Measurements from ENCODE around the gene TTC32.
A peak's percentile ranks its signal among the peaks of the same experiment; 100 is the strongest.

The TTC32 gene

GRCh38 chr2:19916385-19916950, 14.7 kb upstream of the TTC32 start:
- no peak overlapping the region for H3K4me3 ChIP-seq (replicated peaks; ENCODE audit: low read depth, low read length)
- no peak for DNase-seq (ENCODE audit: extremely low read depth, low read depth)
- no peak for TF ChIP-seq CTCF (IDR thresholded peaks at IDR 0.05; ENCODE audit: low read depth, low read length, missing control alignments)

- DNase-seq (ENCODE audit: extremely low read depth, low read depth): no peak
- H3K4me3 ChIP-seq (replicated peaks; ENCODE audit: low read depth, low read length): no peak overlapping the region
- no peak for TF ChIP-seq CTCF (IDR thresholded peaks at IDR 0.05; ENCODE audit: low read depth, low read length, missing control alignments)
These were observed 12.6 kb upstream of the TTC32 start for GRCh38 chr2:19914266-19914975.

- no peak overlapping the region for H3K4me3 ChIP-seq (replicated peaks; ENCODE audit: low read depth, low read length)
- peak; percentile 53 for DNase-seq (ENCODE audit: extremely low read depth, low read depth)
- TF ChIP-seq CTCF (IDR thresholded peaks at IDR 0.05; ENCODE audit: low read depth, low read length, missing control alignments): no peak
These were observed 10.2 kb upstream of the TTC32 start for GRCh38 chr2:19911808-19912509.

GRCh38 chr2:19902216-19902740, 495 bp upstream of the TTC32 start:
- H3K4me3 ChIP-seq (replicated peaks; ENCODE audit: low read depth, low read length): peak overlapping the region; percentile 76
- TF ChIP-seq CTCF (IDR thresholded peaks at IDR 0.05; ENCODE audit: low read depth, low read length, missing control alignments): no peak
- DNase-seq (ENCODE audit: extremely low read depth, low read depth): no peak

- DNase-seq (ENCODE audit: extremely low read depth, low read depth): no peak
- H3K4me3 ChIP-seq (replicated peaks; ENCODE audit: low read depth, low read length): peak overlapping the region; percentile 76
These were observed 797 bp downstream of the TTC32 start for GRCh38 chr2:19900931-19901441.

More at GRCh38 chr2:19900931-19901441, 797 bp downstream of the TTC32 start:
- no peak for TF ChIP-seq CTCF (IDR thresholded peaks at IDR 0.05; ENCODE audit: low read depth, low read length, missing control alignments)

Measured in HFF-Myc (cell line).